Peyer's patch (tissue), 4 donors: ENCODE data around the gene SH2D6. TPM values are rescaled to one million over a fixed set of nuclear protein-coding genes. Genes with fewer than 3 reads are reported as not detected.

Experiments
- DNase-seq, 3 donors: peaks; one replicate each; pipeline ENCODE4 v3.0.0-alpha.2; 2017 to 2019
- H3K27ac ChIP-seq, 4 donors: fragments of 200-600 bp; sonication (generic); one replicate each; pipeline ENCODE4 v1.5.1; 2016 to 2019
- H3K27me3 ChIP-seq, 2 donors: fragments of 200-600 bp; sonication (generic); one replicate each; pipeline ENCODE4 v1.5.1; 2019
- H3K36me3 ChIP-seq, 3 donors: fragments of 200-600 bp; sonication (generic); one replicate each; pipeline ENCODE4 v1.5.1; 2016 to 2019
- H3K4me1 ChIP-seq, 4 donors: fragments of 200-600 bp; sonication (generic); one replicate each; pipeline ENCODE4 v1.5.1; 2016 to 2019
- H3K4me3 ChIP-seq, 4 donors: fragments of 200-600 bp; sonication (generic); 1 replicate in 3 of 4; 2 replicates in 1 of 4; pipeline ENCODE4 v1.5.1; 2016 to 2019; ENCODE audit warnings: mild to moderate bottlenecking in 1 of 4
- H3K9me3 ChIP-seq, 4 donors: fragments of 200-600 bp; sonication (generic); one replicate each; pipeline ENCODE4 v1.5.1; 2016 to 2019; ENCODE audit warnings: mild to moderate bottlenecking in 1 of 4
- CTCF ChIP-seq, 6 experiments: fragments of 450-650 bp in 4 of 6; fragments of 200-600 bp in 2 of 6; sonication (generic) in 1 of 6; IDR thresholded peaks; one replicate each; pipeline ENCODE4 v1.5.1; 2017 to 2019; ENCODE audit warnings: antibody characterized with exemption in 6 of 6, mild to moderate bottlenecking in 3 of 6, moderate library complexity in 1 of 6
- POLR2A ChIP-seq, 2 donors: fragments of 450-650 bp; IDR thresholded peaks; one replicate each; pipeline ENCODE4 v1.5.1; 2017; ENCODE audit warnings: antibody characterized with exemption in 2 of 2, mild to moderate bottlenecking in 2 of 2, moderate library complexity in 2 of 2
- total RNA-seq, 4 donors: library from RNA; depleted of rRNA; stranded (reverse); fragments of >200 nt; gene quantifications; one replicate each; pipeline ENCODE4 v1.1.0, GENCODE V29; 2016

Gene SH2D6
- total RNA-seq, 4 donors from 2014 or later = 12.4 to 38.0 (median 15.2) TPM

- no peaks in the 10 kb centered on the region for H3K36me3 ChIP-seq
- H3K27me3 ChIP-seq = no peaks in the 10 kb centered on the region
- no peak for DNase-seq
- no peak overlapping the region for H3K4me3 ChIP-seq
- no peaks in the 10 kb centered on the region for H3K9me3 ChIP-seq
- TF ChIP-seq CTCF (IDR thresholded peaks at IDR 0.05) (no peak), POLR2A (IDR thresholded peaks at IDR 0.05) (no peak)
- no peaks in the 10 kb centered on the region for H3K4me1 ChIP-seq
- H3K27ac ChIP-seq = peak overlapping the region in 2 of 4 donors; percentile 28 to 45
Observed at GRCh38 chr2:85446296-85447221, 28.0 kb downstream of the SH2D6 start.

- Histone ChIP-seq H3K27ac (no peak overlapping the region), H3K4me1 (no peaks in the 10 kb centered on the region), H3K9me3 (no peaks in the 10 kb centered on the region), H3K36me3 (no peaks in the 10 kb centered on the region), H3K4me3 (no peak overlapping the region), H3K27me3 (no peaks in the 10 kb centered on the region)
- TF ChIP-seq CTCF (IDR thresholded peaks at IDR 0.05) (no peak), POLR2A (IDR thresholded peaks at IDR 0.05) (no peak)
- DNase-seq = no peak
Observed at GRCh38 chr2:85447222-85447585, 28.7 kb downstream of the SH2D6 start.

- no peaks in the 10 kb centered on the region for H3K4me1 ChIP-seq
- no peak overlapping the region for H3K4me3 ChIP-seq
- TF ChIP-seq POLR2A (IDR thresholded peaks at IDR 0.05) = no peak
- no peak for TF ChIP-seq CTCF (IDR thresholded peaks at IDR 0.05)
- H3K36me3 ChIP-seq = no peaks in the 10 kb centered on the region
- H3K27me3 ChIP-seq = no peaks in the 10 kb centered on the region
- no peaks in the 10 kb centered on the region for H3K9me3 ChIP-seq
- no peak overlapping the region for H3K27ac ChIP-seq
- DNase-seq = no peak
Observed at GRCh38 chr2:85448461-85449213, 30.1 kb downstream of the SH2D6 start.

- H3K4me1 ChIP-seq = no peaks in the 10 kb centered on the region
- no peaks in the 10 kb centered on the region for H3K27me3 ChIP-seq
- no peaks in the 10 kb centered on the region for H3K36me3 ChIP-seq
- TF ChIP-seq POLR2A (IDR thresholded peaks at IDR 0.05) (no peak), CTCF (IDR thresholded peaks at IDR 0.05) (no peak)
- H3K9me3 ChIP-seq = no peaks in the 10 kb centered on the region
- H3K27ac ChIP-seq = no peak overlapping the region
- no peak overlapping the region for H3K4me3 ChIP-seq
- DNase-seq = no peak
Observed at GRCh38 chr2:85449214-85449588, 30.7 kb downstream of the SH2D6 start.

GRCh38 chr2:85452237-85452636, 33.7 kb downstream of the SH2D6 start:
- no peak overlapping the region for H3K4me3 ChIP-seq
- H3K27me3 ChIP-seq = no peaks in the 10 kb centered on the region
- no peak overlapping the region for H3K27ac ChIP-seq
- H3K9me3 ChIP-seq = no peaks in the 10 kb centered on the region
- H3K36me3 ChIP-seq = no peaks in the 10 kb centered on the region
- DNase-seq = peak in 1 of 3 donors; percentile 3
- TF ChIP-seq POLR2A (IDR thresholded peaks at IDR 0.05) (no peak), CTCF (IDR thresholded peaks at IDR 0.05) (no peak)
- H3K4me1 ChIP-seq = no peaks in the 10 kb centered on the region
